Neural progenitor cell (in vitro differentiated cells): ENCODE data around the gene FAM13C. TPM values are rescaled to one million over a fixed set of nuclear protein-coding genes. Genes with fewer than 3 reads are reported as not detected.

Experiments
- DNase-seq: peaks from one replicate; pipeline ENCODE4 v3.0.0-alpha.2; 2016; ENCODE audit warnings: low spot score
- H2AFZ ChIP-seq: fragments of 200-600 bp; sonication (generic); replicated peaks from 2 replicates; pipeline ENCODE4 v1.6.1; 2016; ENCODE audit warnings: antibody characterized with exemption
- H3F3A ChIP-seq: fragments of 200-600 bp; sonication (generic); 2 replicates; pipeline ENCODE4 v1.6.1; 2016; ENCODE audit warnings: antibody characterized with exemption, low read depth
- H3K27ac ChIP-seq: fragments of 200-600 bp; sonication (generic); 2 replicates; pipeline ENCODE4 v1.5.1; 2016; ENCODE audit warnings: mild to moderate bottlenecking
- H3K27me3 ChIP-seq: fragments of 200-600 bp; sonication (generic); 2 replicates; pipeline ENCODE4 v1.6.1; 2016; ENCODE audit warnings: mild to moderate bottlenecking, moderate library complexity
- H3K36me3 ChIP-seq: fragments of 200-600 bp; sonication (generic); 2 replicates; pipeline ENCODE4 v1.5.1; 2016
- H3K4me1 ChIP-seq: fragments of 200-600 bp; sonication (generic); 2 replicates; pipeline ENCODE4 v1.6.1; 2016; ENCODE audit warnings: mixed run types
- H3K4me2 ChIP-seq: fragments of 200-600 bp; sonication (generic); 2 replicates; pipeline ENCODE4 v1.6.1; 2016
- H3K4me3 ChIP-seq: fragments of 200-600 bp; sonication (generic); 2 replicates; pipeline ENCODE4 v1.5.1; 2016
- H3K79me2 ChIP-seq: fragments of 200-600 bp; sonication (generic); 2 replicates; pipeline ENCODE4 v1.6.1; 2016; ENCODE audit warnings: low read depth
- H3K9ac ChIP-seq: fragments of 200-600 bp; sonication (generic); 2 replicates; pipeline ENCODE4 v1.6.1; 2016
- H3K9me3 ChIP-seq: fragments of 200-600 bp; sonication (generic); 2 replicates; pipeline ENCODE4 v1.5.1; 2016; ENCODE audit warnings: low read depth
- H4K20me1 ChIP-seq: fragments of 200-600 bp; sonication (generic); 2 replicates; pipeline ENCODE4 v1.6.1; 2016; ENCODE audit warnings: low read depth
- H3K27ac Mint-ChIP-seq: 3 replicates; pipeline ENCODE4 v1.8.0; 2021; ENCODE audit warnings: mixed read lengths
- H3K27me3 Mint-ChIP-seq: 2 replicates; pipeline ENCODE4 v1.8.0; 2022; ENCODE audit warnings: low read depth, mild to moderate bottlenecking, inconsistent platforms, moderate library complexity, mixed read lengths; ENCODE audit not compliant: insufficient read depth
- H3K36me3 Mint-ChIP-seq: 3 replicates; pipeline ENCODE4 v1.8.0; 2021; ENCODE audit warnings: mixed read lengths
- H3K4me1 Mint-ChIP-seq: 3 replicates; pipeline ENCODE4 v1.8.0; 2021; ENCODE audit warnings: mixed read lengths
- H3K4me3 Mint-ChIP-seq: 3 replicates; pipeline ENCODE4 v1.8.0; 2021; ENCODE audit warnings: mild to moderate bottlenecking, moderate library complexity, mixed read lengths
- H3K9me3 Mint-ChIP-seq: 3 replicates; pipeline ENCODE4 v1.8.0; 2020; ENCODE audit warnings: mixed read lengths
- CTCF ChIP-seq: fragments of 200-600 bp; sonication (generic); IDR thresholded peaks from 2 replicates; pipeline ENCODE4 v1.5.1; 2017; ENCODE audit warnings: antibody characterized with exemption, mild to moderate bottlenecking
- EZH2 ChIP-seq: fragments of 200-600 bp; sonication (generic); IDR thresholded peaks from 2 replicates; pipeline ENCODE4 v1.6.1; 2017; ENCODE audit warnings: antibody characterized with exemption, mild to moderate bottlenecking, moderate library complexity
- EZH2phosphoT487 ChIP-seq: fragments of 200-600 bp; sonication (generic); IDR thresholded peaks from 2 replicates; pipeline ENCODE4 v1.6.1; 2017; ENCODE audit warnings: antibody characterized with exemption
- total RNA-seq: library from RNA; depleted of rRNA; stranded (reverse); fragments of >200 nt; gene quantifications from 2 replicates; pipeline ENCODE4 v1.2.3, GENCODE V29; 2015; ENCODE audit warnings: low replicate concordance

Gene FAM13C
- total RNA-seq, 1 donor from 2014 or later, result 3.1 TPM

DNA sequence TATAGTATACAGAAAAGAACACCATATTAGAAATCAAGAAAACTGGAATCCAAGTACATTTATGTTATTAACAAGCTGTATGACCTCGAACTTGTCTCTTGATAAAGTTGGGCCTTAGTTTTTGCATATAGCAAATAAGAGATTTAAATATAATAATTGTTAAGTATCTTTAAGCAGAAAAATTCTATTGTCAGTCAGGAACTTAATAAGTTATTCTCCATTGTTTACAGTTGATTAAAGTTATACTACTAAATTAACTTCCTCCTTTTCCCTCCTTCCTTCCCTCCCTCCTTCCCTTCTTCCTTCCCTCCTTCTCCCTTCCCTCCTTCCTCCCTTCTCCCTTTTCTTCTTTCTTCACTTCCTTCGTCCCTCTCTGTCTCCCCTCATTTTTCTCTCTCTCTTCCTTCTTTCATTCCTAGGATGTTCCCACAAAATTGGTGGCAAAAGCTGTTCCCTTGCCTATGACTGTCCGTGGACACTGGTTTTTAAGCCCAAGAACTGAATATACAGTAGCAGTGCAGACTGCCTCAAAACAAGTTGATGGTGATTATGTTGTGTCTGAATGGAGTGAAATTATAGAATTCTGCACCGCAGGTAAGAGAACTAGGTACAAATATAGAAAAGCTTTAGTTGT is 126.2 kb downstream of the FAM13C start:
- H3K9ac ChIP-seq, result no peak overlapping the region
- H3K4me3 ChIP-seq, result no peak overlapping the region
- no peak overlapping the region for H2AFZ ChIP-seq
- H3K9me3 ChIP-seq, result no peaks in the 10 kb centered on the region
- Mint-ChIP-seq H3K9me3 (peaks cover 4% of the 10 kb centered on the region), H3K4me1 (no peaks in the 10 kb centered on the region), H3K27ac (no peak overlapping the region), H3K36me3 (peaks cover 5% of the 10 kb centered on the region), H3K4me3 (no peak overlapping the region), H3K27me3 (no peaks in the 10 kb centered on the region)
- no peak overlapping the region for H3K27ac ChIP-seq
- TF ChIP-seq EZH2 (no peak), EZH2phosphoT487 (no peak), CTCF (no peak)
- H3F3A ChIP-seq, result no peaks in the 10 kb centered on the region
- no peaks in the 10 kb centered on the region for H4K20me1 ChIP-seq
- H3K27me3 ChIP-seq, result no peaks in the 10 kb centered on the region
- H3K36me3 ChIP-seq, result no peaks in the 10 kb centered on the region
- no peak for DNase-seq
- H3K79me2 ChIP-seq, result no peaks in the 10 kb centered on the region
- H3K4me2 ChIP-seq, result no peak overlapping the region
- no peaks in the 10 kb centered on the region for H3K4me1 ChIP-seq

DNA sequence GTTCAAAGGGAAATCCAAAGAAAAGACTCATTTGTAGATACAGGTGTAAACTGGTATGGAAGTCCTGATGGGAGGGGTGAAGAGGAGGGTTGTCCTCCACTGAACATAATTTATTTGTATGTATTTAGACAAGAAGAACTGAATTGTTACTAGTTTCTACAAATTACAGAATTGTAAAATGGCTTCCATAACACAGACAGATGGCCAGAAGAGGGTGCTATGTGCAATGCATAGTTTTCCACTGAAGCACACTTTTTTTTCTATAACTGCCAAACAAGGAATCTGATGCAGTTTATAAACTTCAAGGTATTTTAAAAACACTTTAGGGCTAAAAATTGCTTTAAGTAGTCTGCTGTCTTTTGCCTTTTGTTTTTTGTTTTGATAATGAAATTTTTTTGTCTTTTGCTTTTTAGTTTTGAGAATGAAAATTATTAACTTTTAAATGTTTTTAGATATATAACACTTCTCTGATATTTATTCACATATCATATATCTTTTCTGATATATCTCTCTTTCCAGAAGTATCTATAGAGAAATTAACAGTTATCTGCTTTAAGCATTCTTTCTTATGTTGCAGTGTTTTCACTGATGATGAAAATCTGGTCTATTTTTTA is 127.4 kb downstream of the FAM13C start:
- Histone ChIP-seq H3F3A (no peaks in the 10 kb centered on the region), H3K9ac (no peak overlapping the region), H3K36me3 (no peaks in the 10 kb centered on the region), H3K4me1 (no peaks in the 10 kb centered on the region), H3K79me2 (no peaks in the 10 kb centered on the region), H3K27ac (no peak overlapping the region), H3K9me3 (no peaks in the 10 kb centered on the region), H4K20me1 (no peaks in the 10 kb centered on the region), H3K4me2 (no peak overlapping the region), H3K27me3 (no peaks in the 10 kb centered on the region), H2AFZ (no peak overlapping the region), H3K4me3 (no peak overlapping the region)
- Mint-ChIP-seq H3K27me3 (no peaks in the 10 kb centered on the region), H3K36me3 (peaks cover 5% of the 10 kb centered on the region), H3K4me3 (no peak overlapping the region), H3K27ac (no peak overlapping the region), H3K4me1 (no peaks in the 10 kb centered on the region), H3K9me3 (peaks cover 4% of the 10 kb centered on the region)
- TF ChIP-seq EZH2phosphoT487 (no peak), CTCF (peak; percentile 76)
- DNase-seq, result peak; percentile 60

GRCh38 chr10:59234194-59234593 is 128.2 kb downstream of the FAM13C start:
- Mint-ChIP-seq H3K9me3 (peaks cover 4% of the 10 kb centered on the region), H3K4me1 (no peaks in the 10 kb centered on the region), H3K27ac (no peak overlapping the region), H3K27me3 (no peaks in the 10 kb centered on the region), H3K4me3 (no peak overlapping the region), H3K36me3 (peaks cover 5% of the 10 kb centered on the region)
- Histone ChIP-seq H3K4me3 (no peak overlapping the region), H3K4me2 (no peak overlapping the region), H4K20me1 (no peaks in the 10 kb centered on the region), H3K4me1 (no peaks in the 10 kb centered on the region), H3K27me3 (no peaks in the 10 kb centered on the region), H3K9me3 (no peaks in the 10 kb centered on the region), H3K27ac (no peak overlapping the region), H3K79me2 (no peaks in the 10 kb centered on the region), H3F3A (no peaks in the 10 kb centered on the region), H3K36me3 (no peaks in the 10 kb centered on the region), H2AFZ (no peak overlapping the region), H3K9ac (no peak overlapping the region)
- no peak for DNase-seq
- TF ChIP-seq EZH2 (no peak), CTCF (no peak), EZH2phosphoT487 (no peak)
